BJ (cell line): Measurements from ENCODE around the gene ADAMTS19. TPM values are rescaled to one million over a fixed set of nuclear protein-coding genes. Genes with fewer than 3 reads are reported as not detected.

Source experiments
- CTCF ChIA-PET: fragments of 350-600 bp; formaldehyde crosslinking; extraction: SDS; loops from one replicate; lab custom pipeline; 2021; ENCODE audit warnings: antibody characterized with exemption, inconsistent platforms; lab: Yijun Ruan, JAX
- POLR2A ChIA-PET: fragments of 300-600 bp; sonication (Branson Sonifier 250); formaldehyde crosslinking; extraction: SDS; loops from one replicate; lab custom pipeline; 2021; ENCODE audit warnings: antibody characterized with exemption; lab: Charles Lee
- DNase-seq: peaks from one replicate; pipeline ENCODE4 v3.0.0-alpha.2; 2011; ENCODE audit warnings: low read depth
- H3K27me3 ChIP-seq: 2 replicates; pipeline ENCODE4 v1.6.0; 2011; ENCODE audit warnings: low read length; ENCODE audit not compliant: control insufficient read depth, insufficient read depth
- H3K36me3 ChIP-seq: 2 replicates; pipeline ENCODE4 v1.5.1; 2011; ENCODE audit warnings: low read length; ENCODE audit not compliant: control insufficient read depth, insufficient read depth
- H3K4me3 ChIP-seq: 2 replicates; pipeline ENCODE4 v1.5.1; 2011; ENCODE audit warnings: low read depth, mild to moderate bottlenecking, control low read depth, low read length
- polyA plus RNA-seq: library from polyadenylated mRNA; depleted of rRNA; stranded (reverse); fragments of >200 nt; gene quantifications from 2 replicates; pipeline ENCODE4 v1.2.3, GENCODE V29; 2011
- TF ChIP-seq, protein P1 (sequence below): IDR thresholded peaks from 2 replicates; pipeline ENCODE4 v1.5.1; 2011; ENCODE audit warnings: low read depth, mild to moderate bottlenecking, control low read depth, inconsistent platforms, low read length, moderate library complexity; ENCODE audit not compliant: insufficient read depth

The ADAMTS19 gene
- polyA plus RNA-seq, 1 experiment = 0.34 TPM

DNA sequence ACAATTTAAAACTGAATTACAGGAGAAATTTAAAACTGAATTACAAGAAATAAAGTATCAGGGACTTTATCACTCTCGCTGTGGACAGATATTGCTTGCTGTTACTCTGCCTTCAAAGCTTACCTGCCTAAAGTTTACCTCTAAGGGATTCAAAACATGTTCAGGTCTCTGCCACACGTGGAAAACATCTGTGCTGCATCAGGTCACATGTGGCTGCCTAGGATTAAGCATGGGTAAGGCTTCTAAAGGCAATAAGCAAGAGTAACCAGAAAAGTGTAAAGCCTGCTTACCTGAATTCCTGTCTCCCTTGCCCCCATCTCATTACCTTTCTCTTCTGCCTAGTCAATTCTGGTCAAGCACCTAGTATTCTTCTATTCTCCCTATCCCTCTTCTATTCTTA lies 306.7 kb downstream of the ADAMTS19 start:
- Histone ChIP-seq H3K27me3 (no peaks in the 10 kb centered on the region), H3K36me3 (no peaks in the 10 kb centered on the region), H3K4me3 (no peak overlapping the region)
- DNase-seq = no peak
- ChIA-PET CTCF (interaction anchor here (0.6 to 4.4 kb wide), 5 partner anchors 8 to 102 kb away, joined by 3 to 43 read pairs (median 4); no protein-coding TSS in a partner anchor), POLR2A (no interaction called here)
- TF ChIP-seq, protein P1, sequence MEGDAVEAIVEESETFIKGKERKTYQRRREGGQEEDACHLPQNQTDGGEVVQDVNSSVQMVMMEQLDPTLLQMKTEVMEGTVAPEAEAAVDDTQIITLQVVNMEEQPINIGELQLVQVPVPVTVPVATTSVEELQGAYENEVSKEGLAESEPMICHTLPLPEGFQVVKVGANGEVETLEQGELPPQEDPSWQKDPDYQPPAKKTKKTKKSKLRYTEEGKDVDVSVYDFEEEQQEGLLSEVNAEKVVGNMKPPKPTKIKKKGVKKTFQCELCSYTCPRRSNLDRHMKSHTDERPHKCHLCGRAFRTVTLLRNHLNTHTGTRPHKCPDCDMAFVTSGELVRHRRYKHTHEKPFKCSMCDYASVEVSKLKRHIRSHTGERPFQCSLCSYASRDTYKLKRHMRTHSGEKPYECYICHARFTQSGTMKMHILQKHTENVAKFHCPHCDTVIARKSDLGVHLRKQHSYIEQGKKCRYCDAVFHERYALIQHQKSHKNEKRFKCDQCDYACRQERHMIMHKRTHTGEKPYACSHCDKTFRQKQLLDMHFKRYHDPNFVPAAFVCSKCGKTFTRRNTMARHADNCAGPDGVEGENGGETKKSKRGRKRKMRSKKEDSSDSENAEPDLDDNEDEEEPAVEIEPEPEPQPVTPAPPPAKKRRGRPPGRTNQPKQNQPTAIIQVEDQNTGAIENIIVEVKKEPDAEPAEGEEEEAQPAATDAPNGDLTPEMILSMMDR = no peak

DNA sequence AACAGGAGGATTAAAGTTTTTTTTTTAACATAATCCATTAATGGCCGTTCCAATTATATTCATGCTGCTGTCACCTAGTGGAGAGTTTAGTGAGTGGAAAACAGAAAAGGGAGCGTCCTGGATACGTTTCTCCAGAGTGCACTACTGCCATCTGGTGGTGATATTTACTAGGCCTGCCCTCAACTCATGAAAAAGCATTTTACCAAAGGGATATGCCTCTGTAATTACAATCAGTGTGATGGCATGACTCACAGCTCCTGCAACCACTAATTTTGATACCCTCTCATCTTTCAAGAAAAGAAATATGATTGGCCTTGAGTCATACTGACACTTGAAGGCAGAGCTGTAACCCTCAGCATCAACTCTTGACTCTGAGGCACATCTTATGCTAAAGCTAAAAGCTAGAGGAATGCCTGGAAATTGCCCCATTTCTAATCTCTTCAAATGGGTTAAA lies 307.9 kb downstream of the ADAMTS19 start:
- Histone ChIP-seq H3K36me3 (no peaks in the 10 kb centered on the region), H3K4me3 (no peak overlapping the region), H3K27me3 (no peaks in the 10 kb centered on the region)
- ChIA-PET POLR2A (no interaction called here), CTCF (interaction anchor here (0.7 to 4.4 kb wide), 18 partner anchors 10 to 367 kb away, joined by 3 to 43 read pairs (median 3); no protein-coding TSS in a partner anchor)
- TF ChIP-seq, protein P1 = peak; percentile 91
- DNase-seq = no peak

DNA sequence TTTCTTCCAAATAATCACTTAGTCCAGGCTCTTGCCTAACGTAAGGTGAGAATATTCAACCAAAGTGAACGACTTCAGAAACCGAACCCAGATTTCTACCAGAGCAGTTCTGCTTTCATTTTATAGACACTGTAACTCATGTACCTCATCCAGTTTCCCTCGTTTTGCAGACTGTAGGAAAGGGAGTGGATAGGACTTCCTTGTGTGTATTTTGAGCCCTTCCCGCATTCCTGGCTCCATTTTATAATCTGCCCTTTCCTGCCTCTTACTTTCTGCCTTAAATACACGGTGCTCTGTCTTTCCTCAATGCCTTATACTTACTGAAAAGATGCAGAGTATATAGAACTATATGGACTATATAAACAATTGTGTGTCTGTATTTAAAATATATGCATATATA lies 308.6 kb downstream of the ADAMTS19 start:
- Histone ChIP-seq H3K36me3 (no peaks in the 10 kb centered on the region), H3K4me3 (no peak overlapping the region), H3K27me3 (no peaks in the 10 kb centered on the region)
- POLR2A ChIA-PET = no interaction called here
- DNase-seq = no peak
- TF ChIP-seq, protein P1 = no peak
- CTCF ChIA-PET = interaction anchor here (0.7 to 4.4 kb wide), 18 partner anchors 9 to 368 kb away, joined by 3 to 43 read pairs (median 3); no protein-coding TSS in a partner anchor

DNA sequence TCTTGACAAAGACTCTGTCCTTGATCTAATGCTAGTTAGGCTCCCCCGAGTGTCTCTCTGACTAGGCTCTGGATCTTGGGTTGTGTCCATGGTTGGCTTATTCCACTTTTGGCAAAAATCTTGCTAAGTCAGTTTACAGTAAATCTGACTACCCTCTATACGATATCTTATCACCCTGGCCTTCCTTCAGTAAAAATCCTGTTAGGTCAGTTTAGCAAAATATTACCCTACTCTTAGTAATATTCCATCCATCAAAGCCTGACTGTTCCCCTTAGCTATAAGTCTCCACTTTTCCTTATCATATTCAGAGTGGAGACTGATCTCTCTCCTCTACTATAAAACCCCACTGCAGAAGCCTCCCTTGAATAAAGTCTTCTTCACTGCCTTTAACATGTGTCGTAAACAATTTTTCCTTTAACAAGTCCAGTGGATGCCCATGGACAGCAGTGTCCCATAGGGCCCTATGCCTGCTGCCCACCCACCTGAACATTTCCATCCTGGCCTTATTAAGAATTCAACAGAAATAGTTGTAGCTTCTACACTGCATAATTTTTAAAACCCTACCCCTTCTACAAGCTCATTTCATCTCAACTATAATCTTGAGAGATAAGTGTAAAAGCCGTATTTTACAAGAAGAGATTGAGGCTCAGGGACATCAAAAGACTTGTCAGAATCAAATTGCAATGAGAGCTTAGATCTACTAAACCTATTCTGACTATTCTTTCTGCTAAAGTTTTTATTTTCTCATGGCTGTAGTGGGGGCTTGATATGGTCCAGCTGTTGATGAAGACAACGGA lies 310.1 kb downstream of the ADAMTS19 start:
- ChIA-PET CTCF (interaction anchor here (1.0 to 3.6 kb wide), 11 partner anchors 10 to 372 kb away, joined by 3 to 31 read pairs (median 6); no protein-coding TSS in a partner anchor), POLR2A (no interaction called here)
- no peaks in the 10 kb centered on the region for H3K36me3 ChIP-seq
- no peak for DNase-seq
- TF ChIP-seq, protein P1 = no peak
- no peaks in the 10 kb centered on the region for H3K27me3 ChIP-seq
- no peak overlapping the region for H3K4me3 ChIP-seq
